Mesendoderm (in vitro differentiated cells): ENCODE results near the gene PDE9A.

Experiments
- DNase-seq: peaks from one replicate; pipeline ENCODE4 v3.0.0; 2013
- H2AK5ac ChIP-seq: 2 replicates; pipeline ENCODE4 v1.6.1; 2013; ENCODE audit warnings: low read length, inconsistent platforms
- H2BK120ac ChIP-seq: 2 replicates; pipeline ENCODE4 v1.6.1; 2013; ENCODE audit warnings: low read depth, mild to moderate bottlenecking, low read length, moderate library complexity, mixed read lengths
- H2BK15ac ChIP-seq: replicated peaks from 2 replicates; pipeline ENCODE4 v1.6.1; 2013; ENCODE audit warnings: low read depth, mild to moderate bottlenecking, moderate library complexity
- H2BK5ac ChIP-seq: 2 replicates; pipeline ENCODE4 v1.6.1; 2013; ENCODE audit warnings: low read length, inconsistent platforms
- H3K18ac ChIP-seq: 2 replicates; pipeline ENCODE4 v1.6.1; 2013; ENCODE audit warnings: mild to moderate bottlenecking, low read length, mixed read lengths
- H3K23ac ChIP-seq: one replicate; pipeline ENCODE4 v1.6.1; 2013; ENCODE audit warnings: low read length
- H3K27ac ChIP-seq: 2 replicates; pipeline ENCODE4 v1.5.1; 2013; ENCODE audit warnings: low read depth, mild to moderate bottlenecking, inconsistent platforms, low read length, moderate library complexity
- H3K27me3 ChIP-seq: 2 replicates; pipeline ENCODE4 v1.6.1; 2013; ENCODE audit warnings: low read length, control low read depth, mild to moderate bottlenecking, inconsistent platforms; ENCODE audit not compliant: insufficient read depth, poor library complexity
- H3K36me3 ChIP-seq: 2 replicates; pipeline ENCODE4 v1.6.1; 2013; ENCODE audit warnings: low read length, inconsistent platforms; ENCODE audit not compliant: control insufficient read depth, insufficient read depth
- H3K4ac ChIP-seq: one replicate; pipeline ENCODE4 v1.6.1; 2013; ENCODE audit warnings: low read depth, mild to moderate bottlenecking, low read length, moderate library complexity
- H3K4me1 ChIP-seq: 2 replicates; pipeline ENCODE4 v1.6.1; 2013; ENCODE audit warnings: low read depth, low read length, inconsistent platforms; ENCODE audit not compliant: control insufficient read depth
- H3K4me2 ChIP-seq: 2 replicates; pipeline ENCODE4 v1.6.1; 2013; ENCODE audit warnings: low read length
- H3K4me3 ChIP-seq: 2 replicates; pipeline ENCODE4 v1.5.1; 2013; ENCODE audit warnings: mild to moderate bottlenecking, low read length
- H3K56ac ChIP-seq: one replicate; pipeline ENCODE4 v1.6.1; 2013; ENCODE audit warnings: low read length
- H3K79me1 ChIP-seq: 2 replicates; pipeline ENCODE4 v1.6.1; 2013; ENCODE audit warnings: low read length, inconsistent platforms
- H3K79me2 ChIP-seq: 2 replicates; pipeline ENCODE4 v1.6.1; 2013; ENCODE audit warnings: mild to moderate bottlenecking, low read length; ENCODE audit not compliant: control insufficient read depth, insufficient read depth
- H3K9ac ChIP-seq: 2 replicates; pipeline ENCODE4 v1.6.1; 2013; ENCODE audit warnings: low read length, inconsistent platforms
- H4K5ac ChIP-seq: one replicate; pipeline ENCODE4 v1.6.1; 2013; ENCODE audit warnings: low read length
- H4K8ac ChIP-seq: one replicate; pipeline ENCODE4 v1.6.1; 2013; ENCODE audit warnings: low read depth, mild to moderate bottlenecking, control low read depth, low read length, moderate library complexity
- WGBS: extraction: QIAGEN DNeasy Blood & Tissue Kit; methylation state at CpG from one replicate; pipeline ENCODE4 v1.1.7; 2013; ENCODE audit warnings: low lambda C conversion rate, missing lambda C conversion rate; ENCODE audit not compliant: insufficient coverage; ENCODE audit errors: extremely low coverage; 5-methylcytosine and 5-hydroxymethylcytosine counted together

Gene PDE9A

GRCh38 chr21:42639646-42640152 lies 13.7 kb upstream of the PDE9A start:
- no peak overlapping the region for H3K9ac ChIP-seq

GRCh38 chr21:42640486-42640885 lies 12.9 kb upstream of the PDE9A start:
- Histone ChIP-seq H3K79me1 (no peaks in the 10 kb centered on the region), H3K4me1 (no peaks in the 10 kb centered on the region), H2BK120ac (no peak overlapping the region), H3K36me3 (no peaks in the 10 kb centered on the region), H3K79me2 (no peaks in the 10 kb centered on the region), H2AK5ac (no peak overlapping the region), H4K5ac (no peak overlapping the region), H3K23ac (no peak overlapping the region), H3K9ac (no peak overlapping the region), H3K27me3 (no peaks in the 10 kb centered on the region), H3K4ac (no peak overlapping the region), H3K4me3 (no peak overlapping the region), H2BK15ac (no peak overlapping the region), H3K4me2 (no peak overlapping the region), H4K8ac (no peak overlapping the region), H2BK5ac (no peak overlapping the region), H3K27ac (no peak overlapping the region), H3K56ac (no peak overlapping the region), H3K18ac (no peak overlapping the region)
- no CpG with 5 or more reads among the region's 4 CpGs for WGBS
- no peak for DNase-seq

More at GRCh38 chr21:42639646-42640152, 13.7 kb upstream of the PDE9A start:
- no peak overlapping the region for H2AK5ac ChIP-seq
- no peak overlapping the region for H3K4ac ChIP-seq
- no peaks in the 10 kb centered on the region for H3K79me1 ChIP-seq
- H4K5ac ChIP-seq = no peak overlapping the region
- H2BK15ac ChIP-seq = no peak overlapping the region
- no peak overlapping the region for H2BK120ac ChIP-seq
- no peak overlapping the region for H3K56ac ChIP-seq
- no peaks in the 10 kb centered on the region for H3K79me2 ChIP-seq
- no peaks in the 10 kb centered on the region for H3K27me3 ChIP-seq
- no peak overlapping the region for H2BK5ac ChIP-seq
- H3K4me1 ChIP-seq = no peaks in the 10 kb centered on the region
- H3K18ac ChIP-seq = no peak overlapping the region
- H3K36me3 ChIP-seq = no peaks in the 10 kb centered on the region
- no peak overlapping the region for H3K27ac ChIP-seq
- no peak for DNase-seq
- WGBS = no CpG with 5 or more reads among the region's 8 CpGs
- no peak overlapping the region for H3K4me2 ChIP-seq
- no peak overlapping the region for H4K8ac ChIP-seq
- no peak overlapping the region for H3K23ac ChIP-seq
- H3K4me3 ChIP-seq = no peak overlapping the region

DNA sequence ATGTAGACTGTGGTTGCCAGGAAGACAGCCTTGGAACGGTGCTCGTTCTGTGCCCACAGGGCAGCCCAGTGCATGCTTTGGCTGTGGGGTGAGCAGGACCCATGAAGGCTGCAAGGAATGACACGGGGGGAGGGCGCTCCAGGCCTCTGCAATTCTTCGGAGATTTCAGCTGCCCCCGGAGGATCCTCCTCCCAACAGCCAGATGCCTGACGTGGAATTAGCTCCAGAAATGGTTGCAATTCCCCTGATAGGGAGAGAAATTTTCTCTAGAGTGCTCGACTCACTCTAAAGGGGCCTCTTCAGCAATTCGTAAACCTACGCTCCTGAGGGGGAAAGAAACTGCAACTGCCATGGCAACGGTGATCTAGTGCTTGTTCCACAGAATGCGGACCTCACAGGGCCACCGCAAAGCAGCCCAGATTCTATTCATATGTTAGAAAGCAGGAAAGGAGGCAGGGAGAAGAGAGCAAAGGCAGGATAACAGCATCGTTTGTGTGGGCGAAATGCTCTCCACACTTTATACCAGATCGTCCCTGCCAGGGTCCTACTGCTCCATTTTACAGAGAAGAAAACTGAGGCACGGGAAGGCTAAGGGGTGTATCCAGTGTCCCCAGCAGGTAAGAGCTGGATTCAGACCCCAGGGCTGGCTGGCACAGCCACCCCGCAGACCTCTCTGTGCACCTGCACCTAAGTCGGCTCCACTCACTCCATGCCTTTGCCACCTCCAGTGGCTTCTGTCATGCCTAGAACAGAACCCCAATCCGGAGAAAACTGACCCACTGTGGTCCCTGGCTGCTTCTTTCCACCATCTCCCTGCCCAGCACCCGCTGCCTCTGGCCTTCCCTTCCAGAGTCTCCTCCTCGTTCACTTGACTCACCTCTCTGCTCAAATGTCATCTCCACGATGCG lies 11.9 kb upstream of the PDE9A start:
- H3K4me3 ChIP-seq = no peak overlapping the region
- WGBS = no CpG with 5 or more reads among the region's 24 CpGs
- no peaks in the 10 kb centered on the region for H3K4me1 ChIP-seq
- H3K18ac ChIP-seq = no peak overlapping the region
- no peak overlapping the region for H2BK15ac ChIP-seq
- no peaks in the 10 kb centered on the region for H3K27me3 ChIP-seq
- no peaks in the 10 kb centered on the region for H3K79me2 ChIP-seq
- no peak for DNase-seq
- no peak overlapping the region for H3K56ac ChIP-seq
- H2BK5ac ChIP-seq = no peak overlapping the region
- H3K4me2 ChIP-seq = no peak overlapping the region
- no peak overlapping the region for H2BK120ac ChIP-seq
- no peak overlapping the region for H4K8ac ChIP-seq
- H3K79me1 ChIP-seq = no peaks in the 10 kb centered on the region
- no peak overlapping the region for H3K27ac ChIP-seq
- H3K4ac ChIP-seq = no peak overlapping the region
- no peak overlapping the region for H4K5ac ChIP-seq
- no peak overlapping the region for H3K23ac ChIP-seq
- no peak overlapping the region for H2AK5ac ChIP-seq
- H3K36me3 ChIP-seq = no peaks in the 10 kb centered on the region
- H3K9ac ChIP-seq = no peak overlapping the region

DNA sequence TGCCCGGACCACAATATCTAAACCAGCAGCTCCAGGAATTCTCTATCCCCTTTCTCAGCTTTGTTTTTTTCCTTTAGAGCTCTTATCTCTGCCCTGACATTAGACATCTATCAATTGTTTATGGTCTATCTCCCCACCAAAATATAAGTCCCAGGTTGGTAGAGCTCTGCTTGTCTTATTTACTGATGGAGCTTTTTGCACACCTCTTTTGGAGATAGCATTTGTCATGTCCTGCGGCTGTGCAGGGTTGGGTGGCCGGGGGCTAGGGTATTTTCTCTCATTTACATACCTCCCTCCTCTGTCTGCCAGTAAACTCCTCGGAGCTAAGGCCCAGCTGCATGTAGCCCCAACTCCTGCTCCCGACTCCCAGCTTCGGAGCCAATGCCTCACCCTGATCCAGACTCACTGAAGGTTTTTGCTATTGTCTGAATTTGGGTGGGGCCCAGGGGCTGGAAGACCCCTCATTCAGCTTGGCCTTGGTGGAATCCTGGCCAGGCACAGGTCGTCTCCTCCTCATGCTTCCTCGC lies 11.1 kb upstream of the PDE9A start:
- H3K4ac ChIP-seq = no peak overlapping the region
- H3K27me3 ChIP-seq = no peaks in the 10 kb centered on the region
- no peak overlapping the region for H3K4me2 ChIP-seq
- no peak overlapping the region for H3K9ac ChIP-seq
- H4K5ac ChIP-seq = no peak overlapping the region
- WGBS = no CpG with 5 or more reads among the region's 8 CpGs
- H3K79me2 ChIP-seq = no peaks in the 10 kb centered on the region
- no peak for DNase-seq
- no peak overlapping the region for H3K56ac ChIP-seq
- no peak overlapping the region for H2BK15ac ChIP-seq
- no peak overlapping the region for H2AK5ac ChIP-seq
- no peaks in the 10 kb centered on the region for H3K79me1 ChIP-seq
- no peak overlapping the region for H3K18ac ChIP-seq
- H2BK5ac ChIP-seq = no peak overlapping the region
- H2BK120ac ChIP-seq = no peak overlapping the region
- H4K8ac ChIP-seq = no peak overlapping the region
- no peak overlapping the region for H3K4me3 ChIP-seq
- no peak overlapping the region for H3K23ac ChIP-seq
- no peaks in the 10 kb centered on the region for H3K4me1 ChIP-seq
- H3K36me3 ChIP-seq = no peaks in the 10 kb centered on the region
- no peak overlapping the region for H3K27ac ChIP-seq

GRCh38 chr21:42644223-42645208 lies 8.9 kb upstream of the PDE9A start:
- Histone ChIP-seq H2AK5ac (no peak overlapping the region), H3K27ac (no peak overlapping the region), H4K8ac (no peak overlapping the region), H3K79me2 (no peaks in the 10 kb centered on the region), H3K4me3 (no peak overlapping the region), H3K4ac (no peak overlapping the region), H3K9ac (no peak overlapping the region), H2BK120ac (no peak overlapping the region), H3K79me1 (no peaks in the 10 kb centered on the region), H3K4me2 (no peak overlapping the region), H3K36me3 (no peaks in the 10 kb centered on the region), H3K4me1 (no peaks in the 10 kb centered on the region), H4K5ac (no peak overlapping the region), H2BK5ac (no peak overlapping the region), H3K56ac (no peak overlapping the region), H2BK15ac (no peak overlapping the region), H3K27me3 (no peaks in the 10 kb centered on the region), H3K18ac (no peak overlapping the region), H3K23ac (no peak overlapping the region)
- WGBS = no CpG with 5 or more reads among the region's 21 CpGs
- DNase-seq = no peak
